ENCODE measurements around the gene NELL1. TPM values are rescaled to one million over a fixed set of nuclear protein-coding genes. Genes with fewer than 3 reads are reported as not detected.

The NELL1 gene
- total RNA-seq, 2 donors from 2014 or later, result 1.8 to 10.3 TPM

DNA sequence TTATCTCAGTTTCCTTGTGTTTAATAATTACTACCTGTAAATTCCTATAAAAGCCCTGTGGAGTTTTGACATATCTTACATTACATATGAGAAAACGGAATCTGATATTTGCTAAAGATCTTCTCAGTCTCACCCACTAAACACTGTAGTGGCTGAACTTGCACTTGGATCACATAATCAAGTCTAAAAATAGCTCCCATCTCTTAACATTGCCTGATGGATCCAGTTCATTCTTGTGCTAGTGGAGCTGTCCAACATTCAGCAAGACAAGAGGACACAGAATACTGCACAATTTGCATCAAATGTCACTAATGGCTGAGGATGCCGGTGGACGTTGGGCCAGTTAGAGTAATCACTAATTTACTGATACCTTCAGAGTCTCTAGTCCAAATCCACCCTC, 953.6 kb downstream of the NELL1 start:
- H3K27me3 ChIP-seq (replicated peaks; ENCODE audit: insufficient read depth), result no peaks in the 10 kb centered on the region
- no peaks in the 10 kb centered on the region for H3K36me3 ChIP-seq
- no peak overlapping the region for H3K27ac ChIP-seq
- no peak overlapping the region for H3K4me3 ChIP-seq
- TF ChIP-seq POLR2A (IDR thresholded peaks at IDR 0.05), result no peak
- no peak for TF ChIP-seq POLR2AphosphoS5 (IDR thresholded peaks at IDR 0.05)
- TF ChIP-seq, protein P1, sequence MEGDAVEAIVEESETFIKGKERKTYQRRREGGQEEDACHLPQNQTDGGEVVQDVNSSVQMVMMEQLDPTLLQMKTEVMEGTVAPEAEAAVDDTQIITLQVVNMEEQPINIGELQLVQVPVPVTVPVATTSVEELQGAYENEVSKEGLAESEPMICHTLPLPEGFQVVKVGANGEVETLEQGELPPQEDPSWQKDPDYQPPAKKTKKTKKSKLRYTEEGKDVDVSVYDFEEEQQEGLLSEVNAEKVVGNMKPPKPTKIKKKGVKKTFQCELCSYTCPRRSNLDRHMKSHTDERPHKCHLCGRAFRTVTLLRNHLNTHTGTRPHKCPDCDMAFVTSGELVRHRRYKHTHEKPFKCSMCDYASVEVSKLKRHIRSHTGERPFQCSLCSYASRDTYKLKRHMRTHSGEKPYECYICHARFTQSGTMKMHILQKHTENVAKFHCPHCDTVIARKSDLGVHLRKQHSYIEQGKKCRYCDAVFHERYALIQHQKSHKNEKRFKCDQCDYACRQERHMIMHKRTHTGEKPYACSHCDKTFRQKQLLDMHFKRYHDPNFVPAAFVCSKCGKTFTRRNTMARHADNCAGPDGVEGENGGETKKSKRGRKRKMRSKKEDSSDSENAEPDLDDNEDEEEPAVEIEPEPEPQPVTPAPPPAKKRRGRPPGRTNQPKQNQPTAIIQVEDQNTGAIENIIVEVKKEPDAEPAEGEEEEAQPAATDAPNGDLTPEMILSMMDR (IDR thresholded peaks at IDR 0.05), result no peak
- intact Hi-C loops (cut with DNase I), result no loop called here
- H3K4me1 ChIP-seq (replicated peaks), result no peaks in the 10 kb centered on the region
- DNase-seq (ENCODE audit: low spot score), result no peak
- H3K9me3 ChIP-seq, result no peaks in the 10 kb centered on the region
- whole genome bisulfite sequencing, result 55% methylated on average over 3 of the region's 3 CpGs

Small RNA genes lying within 50 kb of the gene (small RNA-seq; reads per million reads assigned to genes)
- gene RNA5SP336 (127 to 549 reads per million in 2 donors), gene RNA5SP337 (0.10 to 0.28 reads per million in 2 donors)

Other genes starting within 250 kb of the NELL1 start
- gene SLC6A5, start 70.0 kb upstream of the NELL1 start, total RNA-seq, result under 1 TPM in 1 of 2 donors, not detected in 1; 0.40 TPM

Data from prostate gland (tissue), 2 donors.